Hindlimb muscle (tissue), 1 donor: ENCODE data around the gene RIMBP2. TPM values are rescaled to one million over a fixed set of nuclear protein-coding genes. Genes with fewer than 3 reads are reported as not detected.
A peak's percentile ranks its signal among the peaks of the same experiment; 100 is the strongest.

Experiments used
- DNase-seq: peaks from one replicate; pipeline ENCODE4 v3.0.0-alpha.2; 2013
- polyA plus RNA-seq: library from polyadenylated mRNA; unstranded; fragments of 120-200 nt; gene quantifications from one replicate; pipeline ENCODE4 v1.2.1, GENCODE V29; 2013; ENCODE audit not compliant: insufficient read length

The RIMBP2 gene
- polyA plus RNA-seq, 1 donor: 0.75 TPM

DNA sequence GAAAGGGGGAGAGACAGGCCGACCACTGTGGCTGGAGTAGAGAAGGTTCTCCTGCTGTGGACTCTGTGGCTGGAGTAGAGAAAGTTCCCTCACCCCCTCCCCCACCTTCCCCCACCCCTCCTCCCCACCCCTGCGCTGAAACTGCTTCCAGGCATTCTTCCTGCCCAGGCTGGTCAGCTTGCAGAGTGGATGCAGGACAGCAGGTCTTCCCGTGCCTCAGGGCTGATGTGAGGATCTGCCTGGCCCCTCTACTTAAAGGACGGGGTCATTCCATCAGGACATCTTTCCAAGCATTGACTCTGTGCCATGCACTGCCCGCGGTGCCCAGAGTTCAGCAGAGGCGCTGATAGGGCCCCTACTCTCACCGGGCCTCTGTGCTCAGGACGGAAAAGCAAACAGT, 13.2 kb upstream of the RIMBP2 start:
- no peak for DNase-seq

DNA sequence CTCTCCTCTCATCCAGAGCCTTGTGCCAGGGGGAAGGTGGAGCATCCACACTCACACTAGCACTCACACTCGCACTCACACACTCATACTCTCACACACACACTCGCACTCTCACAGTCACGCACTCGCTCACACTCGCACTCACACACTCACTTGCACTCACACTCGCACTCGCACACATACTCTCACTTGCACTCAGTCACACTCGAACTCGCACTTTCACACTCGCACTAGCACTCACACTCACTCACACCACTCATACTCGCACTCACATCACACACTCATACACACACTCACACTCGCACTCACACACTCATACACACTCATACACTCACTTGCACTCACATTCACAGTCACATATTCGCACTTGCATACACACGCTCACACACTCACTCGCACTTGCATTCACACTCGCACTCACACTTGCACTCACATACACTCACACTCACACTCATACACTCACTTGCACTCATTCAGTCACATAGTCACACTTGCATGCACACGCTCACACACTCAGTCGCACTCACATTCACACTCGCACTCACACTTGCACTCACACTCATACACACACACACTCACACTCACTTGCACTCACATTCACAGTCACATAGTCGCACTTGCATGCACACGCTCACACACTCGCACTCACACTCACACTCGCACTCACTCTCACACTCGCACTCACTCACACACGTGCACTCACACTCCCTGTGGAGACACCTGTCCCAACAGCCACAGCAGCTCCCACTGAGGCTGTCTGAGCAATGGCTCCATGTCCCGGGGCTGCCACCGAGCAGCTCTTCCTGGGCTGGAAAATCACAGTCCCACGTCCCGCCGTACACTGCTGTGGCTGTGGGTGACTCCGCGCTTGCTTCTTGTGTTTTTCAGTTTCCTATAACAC, 12.3 kb upstream of the RIMBP2 start:
- DNase-seq: no peak

DNA sequence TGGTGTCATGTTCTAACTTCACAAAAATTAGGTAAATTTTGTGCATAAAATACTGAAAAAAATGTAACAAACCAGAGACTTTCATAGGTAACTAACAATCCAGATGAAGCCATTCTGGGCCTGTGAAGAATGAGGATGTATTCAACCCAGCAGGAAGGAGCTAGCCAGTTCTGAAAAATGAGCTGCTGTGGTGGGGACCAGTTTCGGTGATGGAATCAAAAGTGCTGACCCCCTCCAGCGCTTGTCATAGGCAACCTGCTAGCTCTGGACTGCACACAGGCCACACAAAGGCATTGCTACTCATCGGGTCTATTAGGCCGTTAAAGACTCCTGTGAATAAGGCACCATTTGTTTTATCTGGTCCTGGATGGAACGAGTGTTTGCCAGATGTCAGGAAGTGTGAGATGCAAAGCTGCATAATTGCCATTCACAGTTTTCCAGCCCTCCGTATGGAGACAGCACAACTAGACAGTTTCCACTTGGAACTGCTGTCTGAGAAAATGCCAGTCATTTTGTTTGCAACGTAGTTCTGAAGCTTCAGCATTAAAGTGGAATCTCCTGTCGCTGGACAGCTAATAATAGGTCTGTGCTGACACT, 3.3 kb upstream of the RIMBP2 start:
- DNase-seq: no peak

DNA sequence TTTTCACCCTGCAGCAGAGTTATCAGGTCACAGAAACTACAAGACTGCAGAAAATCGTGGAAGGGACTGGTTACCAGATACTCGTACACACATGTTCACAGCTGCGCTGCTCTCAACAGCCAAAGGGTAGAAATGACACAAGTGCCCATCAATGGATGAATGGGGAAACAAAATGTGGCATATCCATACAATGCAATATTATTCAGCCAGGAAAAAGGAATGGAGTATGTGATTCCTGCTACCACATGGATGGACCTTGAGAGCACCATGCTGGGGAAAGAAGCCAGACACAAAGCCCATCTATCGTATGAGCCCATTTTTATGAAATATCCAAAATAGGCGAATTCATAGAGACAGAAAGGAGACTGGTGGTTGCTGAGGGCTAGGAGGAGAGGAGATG, 1.7 kb upstream of the RIMBP2 start:
- DNase-seq: no peak

DNA sequence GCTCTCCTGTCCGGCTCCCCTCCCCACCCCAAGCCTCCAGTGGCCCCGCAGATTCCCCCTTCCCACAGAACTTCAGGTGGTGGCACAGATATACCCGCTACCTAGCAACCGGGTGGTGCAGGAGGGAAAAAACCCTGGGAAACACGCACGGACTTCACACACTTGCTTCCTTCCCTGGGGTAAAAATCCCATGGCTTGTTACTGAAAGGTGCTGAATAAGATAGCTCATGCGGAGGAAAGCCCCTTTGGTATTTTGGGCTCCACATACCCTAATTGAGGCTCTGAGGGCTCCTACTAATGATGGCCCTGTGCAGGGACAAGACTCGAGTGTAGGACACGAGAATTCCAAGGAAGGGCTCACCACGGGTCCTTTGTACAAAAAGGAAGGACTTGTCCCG, 869 bp upstream of the RIMBP2 start:
- no peak for DNase-seq

DNA sequence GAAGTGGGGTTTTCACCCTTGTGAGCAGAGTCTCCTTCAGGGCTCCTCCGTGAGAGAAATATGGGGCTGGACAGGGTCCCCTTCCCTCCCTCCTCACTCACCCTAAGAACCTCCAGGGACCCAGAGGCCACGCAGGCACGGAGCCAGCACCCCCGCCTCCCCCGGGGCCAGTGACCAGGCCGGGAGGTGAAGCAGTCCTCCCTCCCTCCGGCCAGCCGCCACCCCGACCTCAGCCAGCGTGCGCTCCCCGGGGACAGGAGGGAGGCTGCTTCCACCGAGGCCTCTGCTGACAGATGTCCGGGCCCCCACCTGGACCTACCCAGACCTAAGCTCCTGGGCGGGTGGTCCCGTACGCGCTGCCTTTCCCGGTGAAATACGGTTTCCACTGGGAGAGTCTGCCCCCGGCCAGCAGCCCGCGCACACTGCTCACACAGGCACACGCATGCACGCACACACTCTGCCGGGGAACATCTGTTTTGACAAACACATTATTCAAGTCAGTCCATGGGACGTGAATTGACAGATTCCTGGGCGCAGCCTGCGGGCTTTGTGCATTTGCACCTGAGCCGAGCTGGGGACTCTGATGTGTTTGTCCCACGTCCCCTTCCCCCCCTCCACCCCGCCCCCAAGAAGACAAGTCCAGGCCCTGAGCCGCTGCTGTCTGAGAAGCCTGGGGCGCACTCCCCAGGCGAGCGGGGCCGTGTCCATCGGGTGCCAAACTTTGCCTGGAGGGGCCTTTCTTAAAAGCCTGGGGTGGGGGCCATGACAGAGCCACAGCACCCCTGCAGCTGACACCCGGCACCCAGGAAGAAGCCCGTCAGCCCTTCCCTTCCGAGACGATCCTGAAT, 725 bp downstream of the RIMBP2 start:
- no peak for DNase-seq

DNA sequence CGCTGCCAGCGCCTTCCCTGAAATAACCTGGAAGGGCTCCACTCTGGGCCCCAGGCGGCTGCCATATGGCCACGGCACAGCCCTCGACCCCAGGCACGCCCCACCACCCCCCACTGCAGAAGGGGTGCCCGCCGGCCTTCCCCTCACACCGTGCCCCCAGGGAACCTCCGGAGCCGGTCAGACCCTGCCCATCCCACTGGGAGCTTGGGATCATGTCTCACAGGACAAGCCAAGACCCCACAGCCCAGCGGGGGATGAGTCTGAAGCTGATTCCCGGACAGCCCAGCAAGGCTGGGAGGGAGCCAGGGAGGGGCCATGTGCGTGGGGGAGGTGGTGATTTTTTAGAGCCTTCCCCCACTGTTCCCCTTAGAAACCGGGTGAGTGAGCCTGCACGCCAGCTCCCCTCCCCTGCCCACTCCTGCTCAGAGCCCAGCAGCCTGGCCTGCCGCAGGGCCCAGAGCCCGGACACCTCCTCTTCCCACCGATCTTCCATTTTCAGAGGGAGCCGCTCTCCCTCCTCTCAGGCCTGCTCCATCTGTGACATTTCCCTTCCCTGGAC, 1.4 kb downstream of the RIMBP2 start:
- DNase-seq: no peak

DNA sequence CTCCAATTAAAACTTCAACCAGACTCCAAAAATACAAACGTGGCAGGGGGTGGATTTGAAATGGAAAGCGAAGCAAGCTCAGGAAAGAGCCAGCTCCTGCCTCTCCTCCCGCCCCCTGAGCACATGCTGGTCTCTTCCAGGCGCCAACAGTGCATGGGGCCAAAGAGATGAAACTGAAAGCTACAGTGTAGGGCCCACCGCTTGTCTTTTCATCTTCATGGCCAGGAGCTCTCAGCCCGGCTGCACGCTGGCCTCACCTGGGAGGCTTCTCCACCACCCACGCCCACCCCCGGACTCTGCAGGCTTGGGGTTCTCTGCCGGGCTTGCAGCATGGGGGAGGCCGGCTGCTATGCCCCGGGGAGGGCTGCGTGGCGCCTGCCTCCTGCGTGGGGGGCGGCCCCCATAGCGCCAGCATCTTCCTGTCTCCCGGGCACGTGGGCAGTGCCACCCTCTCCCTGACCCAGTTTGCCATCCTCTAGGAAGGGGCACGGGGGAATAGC, 2.0 kb downstream of the RIMBP2 start:
- DNase-seq: peak; percentile 37

DNA sequence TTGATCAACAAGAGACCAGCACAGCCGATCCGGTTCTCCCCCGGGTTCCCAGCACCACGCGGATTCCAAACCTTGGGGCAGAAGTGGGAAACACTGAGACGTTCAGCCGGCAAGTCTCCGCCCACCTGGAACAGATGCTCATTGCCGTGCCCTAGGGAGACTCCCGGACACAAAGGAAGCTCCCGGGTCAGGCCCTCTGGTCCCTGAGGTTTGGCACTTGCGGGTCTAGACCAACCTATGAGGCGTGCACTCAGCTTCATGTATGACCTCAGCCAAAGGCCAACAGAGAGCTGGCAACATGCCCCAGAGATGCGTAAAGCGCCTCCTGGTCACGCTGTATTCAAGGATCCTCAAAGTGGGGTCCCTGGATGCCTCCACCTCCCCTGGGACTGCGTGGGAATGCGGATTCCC, 2.5 kb downstream of the RIMBP2 start:
- DNase-seq: no peak

DNA sequence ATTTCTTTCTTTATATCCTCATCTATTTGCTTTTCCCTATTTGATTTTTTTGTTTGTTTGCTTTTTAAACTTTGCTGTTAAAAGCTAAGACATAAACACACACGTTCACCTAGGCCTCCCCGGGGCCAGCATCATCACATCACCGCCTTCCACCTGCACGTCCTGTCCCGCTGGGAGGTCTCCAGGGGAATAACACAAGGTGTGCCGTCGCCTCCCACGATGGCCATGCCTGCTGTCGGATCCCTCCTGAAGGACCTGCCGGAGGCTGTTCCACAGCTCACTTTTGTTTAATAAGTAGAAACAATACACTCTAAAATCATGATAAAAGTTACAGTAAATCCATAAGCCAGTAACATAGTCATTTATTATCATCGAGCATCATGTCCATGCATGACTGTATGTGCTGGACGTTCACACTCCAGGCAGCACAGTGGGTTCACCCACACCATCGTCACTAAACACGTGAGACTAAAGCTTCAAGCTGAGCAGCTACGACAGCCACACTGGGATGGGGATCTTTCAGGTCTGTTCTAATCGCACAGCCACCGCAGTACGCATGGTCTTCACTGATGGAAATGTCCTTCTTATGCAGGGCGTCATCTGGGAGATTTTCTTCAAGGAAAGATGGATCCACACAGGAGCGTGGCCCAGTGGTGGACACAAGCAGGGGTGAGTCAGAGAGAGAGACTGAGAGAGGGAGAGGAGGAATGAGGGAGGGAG, 3.6 kb downstream of the RIMBP2 start:
- no peak for DNase-seq

DNA sequence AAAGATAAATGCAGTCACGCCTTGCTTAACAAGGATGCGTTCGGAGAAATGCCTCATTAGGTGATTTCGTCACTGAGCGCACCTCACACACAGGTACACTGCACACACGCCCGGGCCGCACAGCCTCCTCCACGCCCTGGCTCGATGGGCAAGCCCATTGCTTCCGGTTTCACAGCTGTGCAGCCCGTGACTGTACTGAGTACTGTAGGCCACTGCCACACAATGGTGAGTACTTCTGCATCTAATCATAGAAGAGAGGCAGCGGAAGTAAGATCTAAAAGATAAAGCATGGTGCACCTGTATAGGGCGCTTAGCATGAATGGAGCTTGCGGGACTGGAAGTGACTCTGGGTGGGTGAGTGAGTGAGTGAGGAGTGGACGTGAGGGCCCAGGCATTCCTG, 4.3 kb downstream of the RIMBP2 start:
- no peak for DNase-seq

DNA sequence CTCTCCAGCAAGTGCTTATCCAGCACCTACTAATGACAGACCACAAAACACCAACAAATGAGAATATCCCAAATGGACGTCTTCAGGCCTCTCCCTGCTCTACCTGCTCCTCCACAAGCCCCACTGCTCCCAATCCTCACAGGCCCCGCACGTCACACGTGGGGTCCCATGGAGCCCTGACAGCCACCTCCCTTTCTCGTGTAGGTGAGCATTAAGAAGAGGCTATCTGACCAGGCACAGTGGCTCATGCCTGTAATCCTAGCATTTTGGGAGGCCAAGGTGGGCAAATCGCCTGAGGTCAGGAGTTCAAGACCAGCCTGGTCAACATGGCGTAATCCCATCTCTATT, 5.4 kb downstream of the RIMBP2 start:
- no peak for DNase-seq

DNA sequence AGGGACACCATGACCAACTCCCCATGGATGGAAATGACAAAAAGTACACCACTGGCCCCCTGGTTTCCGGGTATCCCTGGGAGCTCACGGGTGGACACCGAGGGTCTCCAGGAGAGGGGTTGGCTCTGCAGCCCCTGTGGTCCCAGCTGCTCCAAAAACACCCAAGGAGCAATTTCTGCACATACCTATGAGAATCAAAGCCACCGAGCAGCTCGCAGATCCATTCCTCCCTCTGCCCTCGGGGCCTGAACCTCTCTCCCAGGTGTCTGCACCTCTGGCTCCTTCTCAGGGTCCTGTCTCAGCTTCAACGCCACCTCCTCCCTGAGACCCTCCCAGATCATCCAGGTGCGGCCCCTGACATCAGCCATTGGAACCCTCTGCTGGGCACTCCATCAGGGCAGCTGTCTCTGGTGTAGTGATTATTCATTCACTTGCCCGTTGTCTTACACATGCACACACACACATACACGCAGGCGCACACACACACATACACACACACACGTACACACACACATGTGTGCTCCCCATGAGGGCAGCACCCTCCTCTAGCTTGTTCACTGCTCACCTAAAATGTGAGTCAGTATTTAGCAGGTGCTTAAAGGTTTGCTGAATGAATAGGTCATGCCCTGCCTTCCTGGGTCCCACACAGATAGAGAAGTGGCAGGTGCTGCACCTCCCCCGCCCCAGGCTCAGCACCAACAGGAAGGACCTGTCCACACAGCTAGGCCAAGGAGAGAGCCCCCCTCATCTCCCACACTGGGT, 5.9 kb downstream of the RIMBP2 start:
- DNase-seq: no peak

DNA sequence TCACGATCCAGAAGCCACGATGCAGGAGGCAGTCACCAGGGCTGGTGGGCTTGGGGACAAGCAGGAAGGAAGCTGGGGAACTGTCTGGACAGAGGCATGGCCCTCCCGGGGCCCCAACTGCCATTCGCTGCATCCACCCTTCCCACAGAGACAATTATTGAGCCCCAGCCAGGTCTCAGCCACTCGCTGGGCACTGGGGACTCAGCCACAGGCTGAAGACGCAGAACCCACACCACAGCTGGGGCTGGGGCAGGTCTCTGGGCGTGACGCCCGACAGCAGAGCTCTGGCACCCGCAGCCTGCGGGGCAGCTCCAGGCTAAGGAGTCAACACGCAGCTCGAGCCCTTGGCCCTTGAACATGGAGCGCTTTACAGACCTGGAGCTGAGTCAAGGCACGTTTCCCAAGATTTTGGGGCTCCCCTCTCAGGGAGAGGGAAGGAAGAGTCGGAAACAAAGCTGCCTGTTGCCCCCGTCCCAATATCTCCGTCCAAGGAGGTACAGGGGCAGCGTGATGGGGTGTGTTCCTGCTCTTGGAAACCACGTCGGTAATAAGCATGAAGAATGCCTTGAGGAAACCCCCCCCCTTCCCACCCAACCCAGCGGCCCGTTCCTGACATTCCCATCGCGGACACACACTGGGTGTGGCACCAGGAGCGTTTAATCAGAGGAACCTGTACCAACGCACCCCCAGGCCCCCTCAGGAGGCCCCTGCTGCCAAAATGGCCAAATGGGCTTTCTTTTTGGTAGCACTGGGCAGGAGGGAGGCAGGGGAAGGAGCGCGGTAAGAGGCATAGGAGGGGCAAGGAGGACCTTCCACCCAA, 6.7 kb downstream of the RIMBP2 start:
- DNase-seq: no peak

DNA sequence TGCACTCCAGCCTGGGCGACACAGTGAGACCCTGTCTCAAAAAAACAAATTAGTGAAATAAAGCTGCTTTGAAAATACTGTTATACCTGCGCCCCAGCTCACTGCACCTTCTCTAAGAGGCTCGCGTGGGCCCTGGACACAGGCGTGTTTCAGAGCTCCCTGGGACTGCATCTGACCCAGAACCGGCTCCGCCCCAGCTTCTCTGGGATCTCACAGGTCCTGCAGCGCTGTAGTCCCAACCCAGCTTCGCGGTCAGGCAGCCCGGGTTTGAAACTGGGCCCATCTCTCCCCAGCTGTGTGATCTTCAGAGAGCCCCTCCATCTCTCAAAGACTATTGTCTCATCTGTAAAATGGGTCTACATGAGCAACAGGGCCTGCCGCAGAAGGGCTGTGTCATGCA, 7.5 kb downstream of the RIMBP2 start:
- DNase-seq: no peak

DNA sequence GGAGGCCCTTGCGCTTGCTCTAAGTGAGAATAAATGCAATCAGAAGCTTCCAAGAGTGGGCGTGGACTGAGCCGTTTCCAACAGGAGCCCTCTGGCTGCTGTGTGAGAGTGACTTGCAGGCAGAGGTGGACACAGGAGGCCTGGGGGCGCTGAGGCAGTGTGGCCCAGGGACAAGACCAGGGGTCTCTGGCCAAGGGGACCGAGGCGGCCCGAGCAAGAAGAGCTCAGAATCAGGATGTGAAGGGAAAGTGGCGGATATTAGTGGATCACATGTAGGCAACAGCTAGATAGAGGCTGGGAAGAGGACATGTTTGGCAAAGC, 8.6 kb downstream of the RIMBP2 start:
- DNase-seq: no peak

DNA sequence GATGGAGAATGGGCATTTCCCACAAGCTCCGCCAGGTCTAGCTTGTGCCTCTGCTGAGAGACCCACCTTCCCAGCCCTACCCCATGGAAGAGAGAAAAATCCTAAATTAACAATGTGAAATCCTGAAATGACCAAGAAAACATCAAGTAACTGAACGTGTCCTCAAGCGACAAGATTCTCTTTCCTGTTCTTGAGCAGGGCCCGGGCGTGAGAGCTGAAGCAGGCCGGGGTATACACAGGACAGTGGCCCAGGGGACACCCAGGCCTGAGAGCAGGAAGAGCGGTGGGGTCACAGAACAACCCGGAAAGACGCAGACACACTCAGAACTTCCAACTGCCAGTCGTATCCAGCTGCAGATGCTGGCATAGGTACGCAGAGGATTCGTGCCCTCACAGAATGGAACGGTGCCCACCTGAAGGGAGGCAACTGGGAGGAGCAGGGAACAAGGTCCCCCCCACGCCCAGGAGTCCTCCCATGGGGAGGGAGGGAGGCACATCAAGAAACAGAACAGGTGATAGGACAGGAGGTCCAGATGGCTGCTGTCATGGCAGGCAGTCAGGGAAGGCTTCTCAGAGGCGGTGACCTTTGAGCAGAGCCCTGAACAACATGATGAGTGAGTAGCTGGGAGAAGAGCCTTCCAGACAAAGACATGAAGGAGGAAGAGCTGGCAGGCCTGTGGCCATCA, 9.1 kb downstream of the RIMBP2 start:
- DNase-seq: no peak

DNA sequence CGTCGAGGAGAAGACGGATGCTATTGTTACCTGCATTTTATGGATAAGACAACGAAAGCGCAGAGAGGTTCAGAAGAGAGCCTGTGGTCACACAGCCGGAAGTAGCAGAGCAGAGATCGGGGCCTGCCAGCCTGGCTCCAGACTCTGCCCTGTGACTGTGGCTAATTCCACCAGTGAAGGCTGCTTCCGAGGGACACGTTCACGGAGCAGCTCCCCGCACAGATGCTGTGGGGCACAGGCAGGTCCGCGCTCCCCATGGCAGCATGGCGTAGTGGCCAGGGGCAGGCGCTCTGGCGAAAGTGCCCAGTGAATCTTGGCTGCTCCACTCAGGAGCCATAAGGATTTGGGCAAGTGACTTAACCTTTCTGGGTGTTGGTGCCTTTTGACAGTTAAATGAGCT, 9.8 kb downstream of the RIMBP2 start:
- no peak for DNase-seq

DNA sequence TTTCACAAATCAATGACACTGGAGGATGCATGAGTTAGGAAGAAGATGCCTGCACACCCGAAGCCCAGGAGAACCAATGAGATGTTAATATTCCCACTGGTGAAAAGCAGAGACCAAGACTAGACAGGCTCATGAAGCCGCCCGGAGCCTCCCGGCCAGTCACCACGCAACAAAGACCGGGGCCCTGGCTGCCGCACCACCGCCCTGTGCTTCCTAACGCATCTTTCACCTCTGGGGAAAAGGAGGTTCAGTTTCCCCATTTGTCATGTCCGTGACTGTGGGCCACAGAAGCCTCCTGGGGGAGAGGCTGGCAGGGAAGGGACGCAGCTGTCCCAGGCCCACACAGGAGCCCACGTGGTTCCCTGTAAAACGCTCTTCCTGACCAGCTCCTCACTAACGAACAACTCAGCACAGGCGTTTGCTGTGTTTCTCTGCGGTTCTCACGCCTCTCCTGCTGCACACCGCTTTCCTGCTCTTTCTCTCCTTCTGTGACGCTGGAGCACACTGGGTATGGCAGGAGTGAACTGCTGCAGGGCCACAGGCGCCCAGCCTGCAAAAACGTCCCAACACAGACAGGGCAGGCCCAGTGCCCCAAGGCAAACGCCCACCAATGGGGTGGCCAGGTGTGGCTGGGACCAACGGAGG, 10.8 kb downstream of the RIMBP2 start:
- no peak for DNase-seq

DNA sequence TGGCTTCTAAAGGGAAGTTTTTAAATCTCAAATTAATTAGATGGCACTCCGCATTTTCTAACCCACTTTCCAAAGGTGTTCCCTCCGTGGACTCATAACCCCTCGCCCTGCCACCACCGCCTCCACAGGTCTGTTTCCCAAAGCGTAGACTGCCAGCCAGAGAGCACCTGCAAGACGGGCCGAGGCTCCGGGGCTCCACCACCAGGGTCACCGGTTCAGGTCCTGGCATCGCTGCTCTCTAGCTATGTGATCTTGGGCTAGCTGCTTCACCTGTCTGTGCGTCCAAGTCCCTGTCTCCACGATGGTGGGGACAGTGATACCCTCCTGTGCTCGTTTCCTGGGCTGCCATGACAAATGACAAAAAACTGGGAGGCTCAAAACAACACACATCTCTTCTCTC, 11.5 kb downstream of the RIMBP2 start:
- no peak for DNase-seq
